GM12878 (cell line): ENCODE data around the gene ATG9A. TPM values are rescaled to one million over a fixed set of nuclear protein-coding genes. Genes with fewer than 3 reads are reported as not detected.
A peak's percentile ranks its signal among the peaks of the same experiment; 100 is the strongest.

Experiments used
- ATF2 ChIP-seq: IDR thresholded peaks from 2 replicates; pipeline ENCODE4 v1.6.1; 2012; ENCODE audit warnings: low read length, inconsistent platforms
- CEBPZ ChIP-seq: fragments of 150-350 bp; IDR thresholded peaks from 2 replicates; pipeline ENCODE4 v1.6.1; 2016; ENCODE audit warnings: low read depth, low read length
- E2F4 ChIP-seq: IDR thresholded peaks from 2 replicates; pipeline ENCODE4 v1.6.1; 2012; ENCODE audit warnings: low read depth, low read length, improper control_type of control experiment
- EED ChIP-seq: sonication (generic); IDR thresholded peaks from 2 replicates; pipeline ENCODE4 v1.6.1; 2016; ENCODE audit warnings: antibody characterized with exemption, low read depth
- ETV6 ChIP-seq, 2 experiments: fragments of 450-650 bp in 1 of 2; IDR thresholded peaks in 1 of 2; conservative IDR thresholded peaks in 1 of 2; 2 replicates each; pipeline ENCODE4 v1.6.1; 2014; ENCODE audit warnings: antibody characterized with exemption in 1 of 2, borderline replicate concordance in 1 of 2, low read depth in 1 of 2, mild to moderate bottlenecking in 1 of 2, moderate library complexity in 1 of 2
- HDAC6 ChIP-seq: fragments of 200-600 bp; sonication (generic); IDR thresholded peaks from one replicate; pipeline ENCODE4 v1.8.0; 2017; ENCODE audit warnings: antibody characterized with exemption; ENCODE audit not compliant: unreplicated experiment
- LARP7 ChIP-seq: fragments of 450-650 bp; IDR thresholded peaks from 2 replicates; pipeline ENCODE4 v1.6.1; 2017; ENCODE audit warnings: mild to moderate bottlenecking
- MEF2B ChIP-seq: fragments of 450-650 bp; IDR thresholded peaks from 2 replicates; pipeline ENCODE4 v1.6.1; 2018; ENCODE audit warnings: mild to moderate bottlenecking, moderate library complexity; ENCODE audit not compliant: partially characterized antibody, poor library complexity, severe bottlenecking
- MTA2 ChIP-seq: fragments of 450-650 bp; IDR thresholded peaks from 2 replicates; pipeline ENCODE4 v1.6.1; 2016; ENCODE audit warnings: low read depth, mild to moderate bottlenecking, moderate library complexity
- MXI1 ChIP-seq: fragments of 150-350 bp; IDR thresholded peaks from 2 replicates; pipeline ENCODE4 v1.6.1; 2011; ENCODE audit warnings: low read depth, mild to moderate bottlenecking, inconsistent platforms, low read length, improper control_type of control experiment
- NR2C1 ChIP-seq: fragments of 450-650 bp; IDR thresholded peaks from 2 replicates; pipeline ENCODE4 v1.6.1; 2017; ENCODE audit warnings: antibody characterized with exemption, mild to moderate bottlenecking, moderate library complexity
- NR2C2 ChIP-seq: IDR thresholded peaks from 2 replicates; pipeline ENCODE4 v1.6.1; 2011; ENCODE audit warnings: borderline replicate concordance, low read depth; ENCODE audit not compliant: control insufficient read depth, insufficient read length
- PML ChIP-seq: IDR thresholded peaks from 2 replicates; pipeline ENCODE4 v1.6.1; 2012; ENCODE audit warnings: low read length, inconsistent platforms
- PRDM15 ChIP-seq: fragments of 450-650 bp; formaldehyde crosslinking; IDR thresholded peaks from 2 replicates; pipeline ENCODE4 v1.4.0; 2020; ENCODE audit warnings: mild to moderate bottlenecking, moderate library complexity
- RCOR1 ChIP-seq: conservative IDR thresholded peaks from 2 replicates; pipeline ENCODE4 v1.6.1; 2012; ENCODE audit warnings: low read depth, low read length, improper control_type of control experiment
- RUNX3 ChIP-seq: IDR thresholded peaks from 2 replicates; pipeline ENCODE4 v1.6.1; 2012; ENCODE audit warnings: low read length, inconsistent platforms
- SMC3 ChIP-seq: IDR thresholded peaks from 2 replicates; pipeline ENCODE4 v1.6.1; 2011; ENCODE audit warnings: low read length, improper control_type of control experiment, borderline replicate concordance
- SRF ChIP-seq, 2 experiments: IDR thresholded peaks; 2 replicates each; pipeline ENCODE4 v1.6.1; 2011; ENCODE audit warnings: low read depth in 2 of 2, low read length in 2 of 2, mild to moderate bottlenecking in 1 of 2, moderate library complexity in 1 of 2
- STAT1 ChIP-seq: fragments of 450-650 bp; conservative IDR thresholded peaks from 2 replicates; pipeline ENCODE4 v1.6.1; 2014; ENCODE audit warnings: antibody characterized with exemption, mild to moderate bottlenecking
- polyA plus RNA-seq, 11 experiments: library from polyadenylated mRNA; depleted of rRNA in 4 of 11; unstranded in 6 of 11; stranded (reverse) in 5 of 11; fragments of >200 nt; fragmentation: Nextera tagmentation in 4 of 11; fragmentation: Illumina TruSeq in 1 of 11; extraction: Ambion mirVana in 4 of 11; extraction: Trizol in 1 of 11; gene quantifications; 1 replicate in 1 of 11; 2 replicates in 10 of 11; pipeline versions ENCODE4 v1.2.1 to v1.2.3, GENCODE V29; 2011 to 2016; ENCODE audit warnings: inconsistent platforms in 2 of 11, missing spikeins in 2 of 11, low read depth in 1 of 11
- total RNA-seq, 4 experiments: library from RNA; depleted of rRNA in 3 of 4; stranded (reverse); fragments of >200 nt in 3 of 4; fragmentation: Illumina TruSeq in 1 of 4; extraction: Trizol in 1 of 4; gene quantifications; 2 replicates each; pipeline versions ENCODE4 v1.2.1 to v1.2.3, GENCODE V29; 2013 to 2021

Gene ATG9A
- total and polyA plus RNA-seq, 10 of the 15 experiments (the other 5 are each of a cell fraction or from before 2014, with no cell fraction given), result 0.16 to 37.5 (median 14.6) TPM; not detected in 1

- TF ChIP-seq PRDM15 (CRISPR knock-in tag), result no peak
- no peak for TF ChIP-seq RCOR1
- no peak for TF ChIP-seq SMC3
- peak; percentile 87 for TF ChIP-seq RUNX3
- TF ChIP-seq SRF (IDR thresholded peaks at IDR 0.05; ENCODE audit: low read depth in 2 of 2, low read length in 2 of 2), result no peak
- no peak for TF ChIP-seq HDAC6
- no peak; the same call in 1 of the 2 replicates for TF ChIP-seq LARP7
- TF ChIP-seq NR2C1, result no peak
- peak; percentile 90 for TF ChIP-seq EED
- TF ChIP-seq MEF2B, result peak; percentile 35
- TF ChIP-seq ETV6 (conservative IDR thresholded peaks at IDR 0.05 in 1 of 2, IDR thresholded peaks at IDR 0.05 in 1 of 2; ENCODE audit: borderline replicate concordance in 1 of 2, low read depth in 1 of 2), result no peak
- TF ChIP-seq E2F4, result no peak
- no peak for TF ChIP-seq NR2C2
- peak; percentile 54; the same call in 1 of the 2 replicates for TF ChIP-seq MXI1
- TF ChIP-seq STAT1, result no peak
- no peak for TF ChIP-seq CEBPZ
- no peak for TF ChIP-seq ATF2
- no peak for TF ChIP-seq PML
- 0 out of 2 replicates have a peak, but pooled peaks have one; percentile 35 for TF ChIP-seq MTA2
These were observed 23.7 kb upstream of the ATG9A start, which contains the start of gene TUBA4B (continued) for GRCh38 chr2:219252900-219253752.
